Right atrium auricular region (tissue), 2 donors: ENCODE measurements around the gene RCSD1. TPM values are rescaled to one million over a fixed set of nuclear protein-coding genes. Genes with fewer than 3 reads are reported as not detected.

Experiments
- DNase-seq: peaks from one replicate; pipeline ENCODE4 v3.0.0-alpha.2; 2019; ENCODE audit warnings: low spot score
- H3K27ac ChIP-seq, 2 donors: fragments of 200-600 bp; sonication (generic); 1 replicate in 1 of 2; 2 replicates in 1 of 2; pipeline ENCODE4 v1.5.1; 2016 to 2019
- H3K27me3 ChIP-seq, 2 donors: fragments of 200-600 bp; sonication (generic); one replicate each; pipeline versions ENCODE4 v1.5.1 to v1.6.0; 2017 to 2019
- H3K36me3 ChIP-seq: fragments of 200-600 bp; sonication (generic); one replicate; pipeline ENCODE4 v1.5.1; 2016
- H3K4me1 ChIP-seq, 2 donors: fragments of 200-600 bp; sonication (generic); one replicate each; pipeline versions ENCODE4 v1.5.1 to v1.6.0; 2017 to 2019
- H3K4me3 ChIP-seq, 2 donors: fragments of 200-600 bp; sonication (generic); 1 replicate in 1 of 2; 2 replicates in 1 of 2; pipeline ENCODE4 v1.5.1; 2017 to 2019; ENCODE audit warnings: mild to moderate bottlenecking in 1 of 2, moderate library complexity in 1 of 2
- H3K9me3 ChIP-seq, 2 donors: fragments of 200-600 bp; sonication (generic); one replicate each; pipeline ENCODE4 v1.5.1; 2019
- CTCF ChIP-seq, 2 donors: fragments of 200-600 bp; sonication (generic); IDR thresholded peaks; one replicate each; pipeline ENCODE4 v1.5.1; 2019; ENCODE audit warnings: antibody characterized with exemption in 2 of 2
- total RNA-seq, 2 donors: library from RNA; depleted of rRNA; stranded (reverse); fragments of >200 nt; gene quantifications; one replicate each; pipeline ENCODE4 v1.1.0, GENCODE V29; 2016

RCSD1 gene
- total RNA-seq, 2 donors from 2014 or later, result 26.5 to 39.3 TPM

DNA sequence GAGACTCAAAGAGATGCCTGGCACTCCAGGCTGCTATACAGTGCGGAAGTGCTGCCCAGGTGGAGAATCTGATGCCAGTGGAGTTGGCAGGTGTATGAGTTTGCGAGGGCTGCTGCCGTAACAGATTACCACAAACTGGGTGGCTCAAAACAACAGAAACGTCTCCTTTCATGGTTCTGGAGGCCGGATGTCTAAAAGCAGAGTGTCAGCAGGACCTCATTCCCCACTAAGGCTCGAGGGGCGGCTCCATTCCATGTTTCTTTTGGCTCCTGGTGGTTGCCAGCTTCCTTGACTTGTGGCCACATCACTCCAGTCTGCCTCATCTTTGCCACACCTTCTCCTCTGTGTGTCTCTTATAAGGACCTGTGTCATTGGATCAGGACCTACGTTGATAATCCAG lies 10.0 kb downstream of the RCSD1 start:
- H3K9me3 ChIP-seq, result no peaks in the 10 kb centered on the region
- peaks cover 0 to 37% of the 10 kb centered on the region in 2 donors for H3K4me1 ChIP-seq
- TF ChIP-seq CTCF (IDR thresholded peaks at IDR 0.05), result no peak
- H3K4me3 ChIP-seq, result no peak overlapping the region
- DNase-seq, result no peak
- no peak overlapping the region for H3K27ac ChIP-seq
- H3K27me3 ChIP-seq, result no peaks in the 10 kb centered on the region
- peaks cover 15% of the 10 kb centered on the region for H3K36me3 ChIP-seq

- Histone ChIP-seq H3K4me1 (peaks cover 0 to 29% of the 10 kb centered on the region in 2 donors), H3K4me3 (no peak overlapping the region), H3K27ac (no peak overlapping the region), H3K9me3 (no peaks in the 10 kb centered on the region), H3K36me3 (peaks cover 15% of the 10 kb centered on the region), H3K27me3 (no peaks in the 10 kb centered on the region)
- no peak for DNase-seq
- no peak for TF ChIP-seq CTCF (IDR thresholded peaks at IDR 0.05)
These were observed 11.9 kb downstream of the RCSD1 start for GRCh38 chr1:167641786-167642500.

DNA sequence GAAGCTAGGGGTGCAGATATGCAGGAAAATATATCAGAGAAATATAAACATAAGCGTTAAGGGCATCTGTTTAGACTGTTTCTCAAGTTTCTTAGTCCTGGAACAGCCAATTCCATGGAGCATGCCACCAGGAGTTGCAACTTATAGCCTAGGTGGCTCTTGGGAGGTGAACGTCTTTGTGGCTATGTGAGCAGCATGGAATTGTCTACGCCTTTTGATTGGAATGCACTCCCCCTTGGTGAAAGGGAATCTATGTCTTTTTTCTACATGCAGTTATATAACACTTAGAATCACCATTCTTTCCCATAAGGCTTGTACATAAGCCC lies 12.4 kb downstream of the RCSD1 start:
- DNase-seq, result no peak
- no peak for TF ChIP-seq CTCF (IDR thresholded peaks at IDR 0.05)
- Histone ChIP-seq H3K27me3 (no peaks in the 10 kb centered on the region), H3K9me3 (no peaks in the 10 kb centered on the region), H3K27ac (no peak overlapping the region), H3K4me3 (no peak overlapping the region), H3K4me1 (peaks cover 0 to 27% of the 10 kb centered on the region in 2 donors), H3K36me3 (peaks cover 15% of the 10 kb centered on the region)

- no peak overlapping the region for H3K4me3 ChIP-seq
- no peak overlapping the region for H3K27ac ChIP-seq
- peaks cover 15% of the 10 kb centered on the region for H3K36me3 ChIP-seq
- no peaks in the 10 kb centered on the region for H3K9me3 ChIP-seq
- DNase-seq, result no peak
- H3K4me1 ChIP-seq, result peaks cover 0 to 27% of the 10 kb centered on the region in 2 donors
- TF ChIP-seq CTCF (IDR thresholded peaks at IDR 0.05), result no peak
- no peaks in the 10 kb centered on the region for H3K27me3 ChIP-seq
These were observed 13.4 kb downstream of the RCSD1 start for GRCh38 chr1:167643441-167643840.

DNA sequence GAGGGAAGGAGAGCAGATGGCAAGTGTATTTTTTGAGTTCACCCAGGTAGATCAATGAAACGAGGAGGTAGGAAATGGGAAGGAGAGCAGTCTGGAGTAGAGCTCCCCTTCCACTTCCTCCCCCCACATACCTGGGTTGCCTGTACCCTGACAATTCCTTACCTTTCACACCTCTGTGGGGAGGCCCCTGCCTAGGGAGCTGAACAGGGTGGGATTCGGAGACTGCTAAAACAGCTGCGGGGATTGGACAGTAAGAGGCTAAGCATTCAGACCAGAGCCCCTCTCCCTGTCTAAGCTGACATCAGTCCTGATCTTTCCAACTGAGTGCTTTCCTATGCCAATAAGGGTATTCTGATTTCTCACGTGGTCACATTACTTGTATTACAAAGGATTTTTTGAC lies 14.5 kb downstream of the RCSD1 start:
- Histone ChIP-seq H3K4me1 (peaks cover 0 to 38% of the 10 kb centered on the region in 2 donors), H3K27me3 (no peaks in the 10 kb centered on the region), H3K27ac (no peak overlapping the region), H3K36me3 (peaks cover 15% of the 10 kb centered on the region), H3K9me3 (no peaks in the 10 kb centered on the region), H3K4me3 (no peak overlapping the region)
- TF ChIP-seq CTCF (IDR thresholded peaks at IDR 0.05), result no peak
- DNase-seq, result no peak

- H3K4me3 ChIP-seq, result no peak overlapping the region
- TF ChIP-seq CTCF (IDR thresholded peaks at IDR 0.05), result no peak
- H3K4me1 ChIP-seq, result peaks cover 0 to 44% of the 10 kb centered on the region in 2 donors
- peaks cover 9% of the 10 kb centered on the region for H3K36me3 ChIP-seq
- no peaks in the 10 kb centered on the region for H3K9me3 ChIP-seq
- H3K27ac ChIP-seq, result no peak overlapping the region
- no peaks in the 10 kb centered on the region for H3K27me3 ChIP-seq
- DNase-seq, result no peak
These were observed 15.1 kb downstream of the RCSD1 start for GRCh38 chr1:167645140-167645541.
